ENCODE results near the gene HERC5. TPM values are rescaled to one million over a fixed set of nuclear protein-coding genes. Genes with fewer than 3 reads are reported as not detected.

HERC5 gene
- total RNA-seq, 3 donors from 2014 or later = 2.3 to 5.0 (median 2.9) TPM

Other genes with a start within 250 kb of the HERC5 start
- gene PPM1K, start 172.6 kb upstream of the HERC5 start, total RNA-seq = 10 to 100 TPM; 31.5 to 38.4 (median 35.9) TPM
- gene HERC6, start 78.3 kb upstream of the HERC5 start, total RNA-seq = 1 to 10 TPM; 2.5 to 4.1 (median 3.8) TPM
- gene PYURF, start 66.7 kb downstream of the HERC5 start, total RNA-seq = 10 to 100 TPM; 71.2 to 73.1 (median 72.9) TPM
- gene HERC3, start 135.4 kb downstream of the HERC5 start, total RNA-seq = 10 to 100 TPM; 11.4 to 13.6 (median 13.3) TPM
- gene NAP1L5, start 240.7 kb downstream of the HERC5 start, total RNA-seq = 1 to 10 TPM; 3.6 to 5.6 (median 4.2) TPM